Measurements from ENCODE around the gene UBQLN2. TPM values are rescaled to one million over a fixed set of nuclear protein-coding genes. Genes with fewer than 3 reads are reported as not detected.

Gene UBQLN2
- total RNA-seq, 1 donor from 2014 or later = 39.9 TPM

DNA sequence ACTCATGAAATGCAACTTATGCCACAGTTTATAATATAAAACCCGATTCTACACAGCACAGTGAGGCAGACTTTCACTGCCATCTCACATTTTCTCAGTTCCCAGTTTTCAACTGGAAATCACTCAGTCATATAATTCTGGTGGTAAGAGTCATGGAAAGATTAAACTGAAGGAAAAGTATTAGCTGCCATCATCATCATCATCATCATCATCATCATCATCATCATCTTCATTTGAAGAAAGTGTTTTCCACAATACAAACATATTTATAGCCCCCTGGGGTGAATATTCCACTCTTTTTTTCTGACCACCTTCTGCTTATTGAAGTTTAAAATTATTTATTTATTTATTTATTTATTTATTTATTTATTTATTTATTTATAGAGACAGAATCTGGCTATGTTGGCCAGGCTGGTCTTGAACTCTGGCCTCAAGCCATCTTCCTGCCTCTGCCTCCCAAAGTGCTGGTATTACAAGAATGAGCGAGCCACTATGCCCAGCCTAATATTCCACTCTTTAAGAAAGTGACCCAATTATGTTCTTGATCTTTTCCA is 6.0 kb upstream of the UBQLN2 start:
- no peak for DNase-seq (ENCODE audit: low read depth)
- Histone ChIP-seq H3K4me3 (ENCODE audit: low read depth, low read length) (no peak overlapping the region), H3K36me3 (ENCODE audit: control insufficient read depth, insufficient read depth, low read length) (no peaks in the 10 kb centered on the region), H3K27me3 (ENCODE audit: control insufficient read depth, insufficient read depth, low read length) (no peaks in the 10 kb centered on the region)
- TF ChIP-seq, protein P1, sequence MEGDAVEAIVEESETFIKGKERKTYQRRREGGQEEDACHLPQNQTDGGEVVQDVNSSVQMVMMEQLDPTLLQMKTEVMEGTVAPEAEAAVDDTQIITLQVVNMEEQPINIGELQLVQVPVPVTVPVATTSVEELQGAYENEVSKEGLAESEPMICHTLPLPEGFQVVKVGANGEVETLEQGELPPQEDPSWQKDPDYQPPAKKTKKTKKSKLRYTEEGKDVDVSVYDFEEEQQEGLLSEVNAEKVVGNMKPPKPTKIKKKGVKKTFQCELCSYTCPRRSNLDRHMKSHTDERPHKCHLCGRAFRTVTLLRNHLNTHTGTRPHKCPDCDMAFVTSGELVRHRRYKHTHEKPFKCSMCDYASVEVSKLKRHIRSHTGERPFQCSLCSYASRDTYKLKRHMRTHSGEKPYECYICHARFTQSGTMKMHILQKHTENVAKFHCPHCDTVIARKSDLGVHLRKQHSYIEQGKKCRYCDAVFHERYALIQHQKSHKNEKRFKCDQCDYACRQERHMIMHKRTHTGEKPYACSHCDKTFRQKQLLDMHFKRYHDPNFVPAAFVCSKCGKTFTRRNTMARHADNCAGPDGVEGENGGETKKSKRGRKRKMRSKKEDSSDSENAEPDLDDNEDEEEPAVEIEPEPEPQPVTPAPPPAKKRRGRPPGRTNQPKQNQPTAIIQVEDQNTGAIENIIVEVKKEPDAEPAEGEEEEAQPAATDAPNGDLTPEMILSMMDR (IDR thresholded peaks at IDR 0.05; ENCODE audit: insufficient read depth, low read length, poor library complexity, severe bottlenecking) = no peak

DNA sequence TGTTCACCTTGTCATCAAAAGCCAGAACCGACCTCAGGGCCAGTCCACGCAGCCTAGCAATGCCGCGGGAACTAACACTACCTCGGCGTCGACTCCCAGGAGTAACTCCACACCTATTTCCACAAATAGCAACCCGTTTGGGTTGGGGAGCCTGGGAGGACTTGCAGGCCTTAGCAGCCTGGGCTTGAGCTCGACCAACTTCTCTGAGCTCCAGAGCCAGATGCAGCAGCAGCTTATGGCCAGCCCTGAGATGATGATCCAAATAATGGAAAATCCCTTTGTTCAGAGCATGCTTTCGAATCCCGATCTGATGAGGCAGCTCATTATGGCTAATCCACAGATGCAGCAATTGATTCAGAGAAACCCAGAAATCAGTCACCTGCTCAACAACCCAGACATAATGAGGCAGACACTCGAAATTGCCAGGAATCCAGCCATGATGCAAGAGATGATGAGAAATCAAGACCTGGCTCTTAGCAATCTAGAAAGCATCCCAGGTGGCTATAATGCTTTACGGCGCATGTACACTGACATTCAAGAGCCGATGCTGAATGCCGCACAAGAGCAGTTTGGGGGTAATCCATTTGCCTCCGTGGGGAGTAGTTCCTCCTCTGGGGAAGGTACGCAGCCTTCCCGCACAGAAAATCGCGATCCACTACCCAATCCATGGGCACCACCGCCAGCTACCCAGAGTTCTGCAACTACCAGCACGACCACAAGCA is 898 bp downstream of the UBQLN2 start:
- H3K4me3 ChIP-seq (ENCODE audit: low read depth, low read length) = peak overlapping the region; percentile 76
- peak; percentile 31 for DNase-seq (ENCODE audit: low read depth)
- H3K27me3 ChIP-seq (ENCODE audit: control insufficient read depth, insufficient read depth, low read length) = no peaks in the 10 kb centered on the region
- no peaks in the 10 kb centered on the region for H3K36me3 ChIP-seq (ENCODE audit: control insufficient read depth, insufficient read depth, low read length)
- TF ChIP-seq, protein P1 (IDR thresholded peaks at IDR 0.05; ENCODE audit: insufficient read depth, low read length, poor library complexity, severe bottlenecking) = no peak

DNA sequence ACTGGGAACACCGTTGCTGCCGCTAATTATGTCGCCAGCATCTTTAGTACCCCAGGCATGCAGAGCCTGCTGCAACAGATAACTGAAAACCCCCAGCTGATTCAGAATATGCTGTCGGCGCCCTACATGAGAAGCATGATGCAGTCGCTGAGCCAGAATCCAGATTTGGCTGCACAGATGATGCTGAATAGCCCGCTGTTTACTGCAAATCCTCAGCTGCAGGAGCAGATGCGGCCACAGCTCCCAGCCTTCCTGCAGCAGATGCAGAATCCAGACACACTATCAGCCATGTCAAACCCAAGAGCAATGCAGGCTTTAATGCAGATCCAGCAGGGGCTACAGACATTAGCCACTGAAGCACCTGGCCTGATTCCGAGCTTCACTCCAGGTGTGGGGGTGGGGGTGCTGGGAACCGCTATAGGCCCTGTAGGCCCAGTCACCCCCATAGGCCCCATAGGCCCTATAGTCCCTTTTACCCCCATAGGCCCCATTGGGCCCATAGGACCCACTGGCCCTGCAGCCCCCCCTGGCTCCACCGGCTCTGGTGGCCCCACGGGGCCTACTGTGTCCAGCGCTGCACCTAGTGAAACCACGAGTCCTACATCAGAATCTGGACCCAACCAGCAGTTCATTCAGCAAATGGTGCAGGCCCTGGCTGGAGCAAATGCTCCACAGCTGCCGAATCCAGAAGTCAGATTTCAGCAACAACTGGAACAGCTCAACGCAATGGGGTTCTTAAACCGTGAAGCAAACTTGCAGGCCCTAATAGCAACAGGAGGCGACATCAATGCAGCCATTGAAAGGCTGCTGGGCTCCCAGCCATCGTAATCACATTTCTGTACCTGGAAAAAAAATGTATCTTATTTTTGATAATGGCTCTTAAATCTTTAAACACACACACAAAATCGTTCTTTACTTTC is 1.8 kb downstream of the UBQLN2 start:
- Histone ChIP-seq H3K4me3 (ENCODE audit: low read depth, low read length) (peak overlapping the region; percentile 76), H3K36me3 (ENCODE audit: control insufficient read depth, insufficient read depth, low read length) (no peaks in the 10 kb centered on the region), H3K27me3 (ENCODE audit: control insufficient read depth, insufficient read depth, low read length) (no peaks in the 10 kb centered on the region)
- DNase-seq (ENCODE audit: low read depth) = no peak
- TF ChIP-seq, protein P1 (IDR thresholded peaks at IDR 0.05; ENCODE audit: insufficient read depth, low read length, poor library complexity, severe bottlenecking) = no peak

DNA sequence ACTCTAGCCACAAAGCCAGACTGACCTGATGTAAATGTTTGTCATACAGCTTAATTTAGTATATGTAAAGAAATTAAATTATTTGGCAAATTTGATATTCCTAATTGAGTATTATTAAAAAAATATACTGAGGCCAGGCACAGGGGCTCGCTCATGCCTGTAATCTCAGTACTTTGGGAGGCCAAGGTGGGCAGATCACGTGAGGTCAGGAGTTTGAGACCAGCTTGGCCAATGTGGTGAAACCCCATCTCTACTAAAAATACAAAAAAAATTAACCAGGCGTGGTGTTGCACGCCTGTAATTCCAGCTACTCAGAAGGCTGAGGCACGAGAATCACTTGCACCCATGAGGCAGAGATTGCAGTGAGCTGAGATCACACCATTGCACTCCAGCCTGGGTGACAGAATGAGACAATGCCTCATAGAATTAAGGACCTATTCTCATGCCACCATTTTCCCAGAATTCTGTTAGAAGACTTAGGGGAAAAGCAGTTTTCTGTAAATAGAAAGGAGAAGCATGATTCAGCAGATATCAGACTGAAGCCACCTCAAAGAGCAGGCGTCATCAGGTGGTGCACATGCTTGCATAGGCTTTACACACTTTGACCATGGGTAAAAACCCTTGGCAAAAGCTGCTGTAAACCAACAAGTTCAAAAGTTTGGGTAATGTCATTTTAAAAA is 6.1 kb downstream of the UBQLN2 start:
- Histone ChIP-seq H3K27me3 (ENCODE audit: control insufficient read depth, insufficient read depth, low read length) (no peaks in the 10 kb centered on the region), H3K4me3 (ENCODE audit: low read depth, low read length) (no peak overlapping the region), H3K36me3 (ENCODE audit: control insufficient read depth, insufficient read depth, low read length) (no peaks in the 10 kb centered on the region)
- DNase-seq (ENCODE audit: low read depth) = no peak
- TF ChIP-seq, protein P1 (IDR thresholded peaks at IDR 0.05; ENCODE audit: insufficient read depth, low read length, poor library complexity, severe bottlenecking) = no peak

DNA sequence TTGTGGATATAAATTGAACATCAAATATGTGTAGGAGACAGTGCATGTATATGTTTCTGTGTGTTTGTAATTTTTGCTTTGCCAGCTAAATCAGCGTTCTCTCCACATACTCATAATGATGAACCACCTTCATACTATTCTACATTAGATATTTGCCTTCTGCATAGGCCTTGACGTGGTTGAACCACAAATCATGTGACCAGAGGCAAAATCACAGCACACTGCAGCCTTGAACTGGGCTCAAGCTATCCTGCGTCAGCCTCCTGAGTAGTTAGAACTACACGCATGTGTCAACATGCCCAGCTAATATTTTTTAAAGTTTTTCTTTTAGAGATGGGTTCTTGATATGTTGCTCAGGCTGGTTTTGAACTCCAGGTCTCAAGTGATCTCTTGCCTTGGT is 9.5 kb downstream of the UBQLN2 start:
- Histone ChIP-seq H3K4me3 (ENCODE audit: low read depth, low read length) (no peak overlapping the region), H3K36me3 (ENCODE audit: control insufficient read depth, insufficient read depth, low read length) (no peaks in the 10 kb centered on the region), H3K27me3 (ENCODE audit: control insufficient read depth, insufficient read depth, low read length) (no peaks in the 10 kb centered on the region)
- TF ChIP-seq, protein P1 (IDR thresholded peaks at IDR 0.05; ENCODE audit: insufficient read depth, low read length, poor library complexity, severe bottlenecking) = no peak
- DNase-seq (ENCODE audit: low read depth) = no peak

All from kidney epithelial cell (primary cell).